ENCODE measurements around the gene RXFP4. TPM values are rescaled to one million over a fixed set of nuclear protein-coding genes. Genes with fewer than 3 reads are reported as not detected.

The RXFP4 gene
- total and polyA plus RNA-seq, 4 donors = not detected

DNA sequence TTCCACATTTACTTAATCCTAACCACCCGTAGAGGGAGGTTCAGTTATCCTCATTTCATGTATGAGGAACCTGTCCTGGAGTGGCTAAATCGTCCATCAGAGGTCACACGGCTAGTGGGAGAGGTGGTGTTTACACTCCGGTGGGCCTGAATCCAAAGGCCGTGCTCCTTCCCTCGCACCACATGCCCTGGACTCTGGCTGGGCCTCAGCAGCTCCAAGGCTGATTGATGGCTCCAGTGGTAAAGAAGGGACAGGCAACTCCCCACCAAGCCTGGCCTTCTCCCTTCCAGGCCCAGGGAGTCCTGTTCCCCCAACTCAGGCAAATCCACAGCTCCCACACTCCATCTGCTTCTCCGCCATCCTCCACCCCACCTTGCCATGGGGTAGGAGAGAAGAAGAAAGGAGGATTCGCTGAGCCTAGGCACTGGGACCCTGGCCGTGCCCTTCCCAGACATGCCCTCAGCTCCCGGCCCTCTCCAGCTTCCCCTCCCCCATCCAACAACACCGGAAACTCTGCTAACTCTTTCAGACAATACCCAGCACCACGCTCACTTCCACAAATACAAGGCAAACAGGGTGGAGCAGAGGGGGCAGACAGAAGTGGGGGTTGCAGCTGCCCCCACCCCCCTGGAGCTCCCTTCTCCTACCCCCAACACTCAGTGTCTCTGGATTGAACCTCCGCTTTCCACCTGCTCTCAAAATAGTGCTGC is 26.1 kb downstream of the RXFP4 start:
- TF ChIP-seq, protein P1, sequence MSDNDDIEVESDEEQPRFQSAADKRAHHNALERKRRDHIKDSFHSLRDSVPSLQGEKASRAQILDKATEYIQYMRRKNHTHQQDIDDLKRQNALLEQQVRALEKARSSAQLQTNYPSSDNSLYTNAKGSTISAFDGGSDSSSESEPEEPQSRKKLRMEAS (IDR thresholded peaks at IDR 0.05) = peak; percentile 29
- TF ChIP-seq HNF4A (conservative IDR thresholded peaks at IDR 0.05) (peak; percentile 42 to 70), NR2F2 (IDR thresholded peaks at IDR 0.05) (peak; percentile 34), FOXA2 (IDR thresholded peaks at IDR 0.05) (no peak), RXRA (IDR thresholded peaks at IDR 0.05) (peak; percentile 15 to 23)
- peak overlapping the region; percentile 6 to 23 for H3K9ac ChIP-seq (ENCODE audit: low read depth in 1 of 2, low read length in 2 of 2)
- H3K9me3 ChIP-seq (ENCODE audit: control insufficient read depth in 4 of 4, low read length in 3 of 4) = no peaks in the 10 kb centered on the region
- peak overlapping the region; percentile 29 to 60 for H3K27ac ChIP-seq (ENCODE audit: low read depth in 1 of 2, low read length in 2 of 2)
- 42% methylated on average over 13 of the region's 13 CpGs for WGBS
- H3K4me3 ChIP-seq (ENCODE audit: low read depth in 1 of 3, low read length in 3 of 3) = no peak overlapping the region
- H3K36me3 ChIP-seq (ENCODE audit: control insufficient read depth in 4 of 4, insufficient read depth in 3 of 4, low read depth in 1 of 4, low read length in 3 of 4) = peaks cover 2 to 7% (median 3%) of the 10 kb centered on the region in 4 donors
- DNase-seq (ENCODE audit: low spot score) = no peak
- peaks cover 7 to 39% (median 19%) of the 10 kb centered on the region in 4 donors for H3K4me1 ChIP-seq (ENCODE audit: control insufficient read depth in 4 of 4, insufficient read depth in 4 of 4, low read length in 3 of 4)
- no peaks in the 10 kb centered on the region for H3K27me3 ChIP-seq (ENCODE audit: control insufficient read depth in 4 of 4, insufficient read depth in 4 of 4, low read length in 3 of 4)

DNA sequence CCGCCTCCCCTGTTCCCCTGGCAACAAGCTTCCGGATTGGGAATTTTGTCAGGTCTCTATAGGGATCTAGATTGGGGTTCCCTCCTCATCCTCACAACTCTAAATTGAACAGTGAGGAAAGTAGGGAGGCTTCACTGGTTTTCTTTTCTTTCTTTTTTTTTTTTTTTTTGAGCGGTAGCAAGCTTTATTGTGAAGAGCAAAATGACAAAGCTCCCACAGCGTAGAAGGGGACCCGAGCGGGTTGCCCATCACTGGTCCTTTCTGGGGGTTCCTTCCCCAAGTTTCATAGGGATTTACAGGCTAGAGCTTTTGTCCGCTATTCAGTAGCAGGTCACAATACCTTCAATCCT is 26.6 kb downstream of the RXFP4 start:
- Histone ChIP-seq H3K36me3 (ENCODE audit: control insufficient read depth in 4 of 4, insufficient read depth in 3 of 4, low read depth in 1 of 4, low read length in 3 of 4) (peaks cover 2 to 4% (median 2%) of the 10 kb centered on the region in 4 donors), H3K4me3 (ENCODE audit: low read depth in 1 of 3, low read length in 3 of 3) (no peak overlapping the region)
- WGBS = 84% methylated on average over 7 of the region's 7 CpGs

DNA sequence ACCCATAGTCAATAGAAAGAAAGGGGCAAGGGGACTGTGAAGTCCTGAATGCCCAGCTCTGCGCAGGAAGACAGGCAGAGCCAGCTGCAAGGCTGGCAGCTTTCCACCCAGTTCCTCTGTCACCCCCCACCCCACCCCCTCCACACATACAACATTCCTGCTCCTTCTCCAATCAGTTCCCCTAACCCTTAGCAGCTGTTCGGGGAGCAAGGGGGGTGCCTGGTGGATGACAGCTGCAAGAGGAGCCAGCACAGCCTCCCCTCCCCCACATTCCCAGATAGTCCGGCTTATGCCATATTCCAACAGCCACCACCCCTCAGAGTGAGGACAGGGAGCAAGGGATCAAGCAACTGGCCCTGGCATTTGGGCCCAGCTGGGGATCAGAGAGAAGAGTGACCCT is 27.2 kb downstream of the RXFP4 start:
- Histone ChIP-seq H3K4me3 (ENCODE audit: low read depth in 1 of 3, low read length in 3 of 3) (no peak overlapping the region), H3K9me3 (ENCODE audit: control insufficient read depth in 4 of 4, low read length in 3 of 4) (no peaks in the 10 kb centered on the region), H3K36me3 (ENCODE audit: control insufficient read depth in 4 of 4, insufficient read depth in 3 of 4, low read depth in 1 of 4, low read length in 3 of 4) (peaks cover 2 to 4% (median 2%) of the 10 kb centered on the region in 4 donors), H3K27me3 (ENCODE audit: control insufficient read depth in 4 of 4, insufficient read depth in 4 of 4, low read length in 3 of 4) (no peaks in the 10 kb centered on the region), H3K9ac (ENCODE audit: low read depth in 1 of 2, low read length in 2 of 2) (no peak overlapping the region), H3K27ac (ENCODE audit: low read depth in 1 of 2, low read length in 2 of 2) (peak overlapping the region; percentile 5 to 25), H3K4me1 (ENCODE audit: control insufficient read depth in 4 of 4, insufficient read depth in 4 of 4, low read length in 3 of 4) (peaks cover 7 to 39% (median 19%) of the 10 kb centered on the region in 4 donors)
- no peak for DNase-seq (ENCODE audit: low spot score)
- TF ChIP-seq, protein P2, sequence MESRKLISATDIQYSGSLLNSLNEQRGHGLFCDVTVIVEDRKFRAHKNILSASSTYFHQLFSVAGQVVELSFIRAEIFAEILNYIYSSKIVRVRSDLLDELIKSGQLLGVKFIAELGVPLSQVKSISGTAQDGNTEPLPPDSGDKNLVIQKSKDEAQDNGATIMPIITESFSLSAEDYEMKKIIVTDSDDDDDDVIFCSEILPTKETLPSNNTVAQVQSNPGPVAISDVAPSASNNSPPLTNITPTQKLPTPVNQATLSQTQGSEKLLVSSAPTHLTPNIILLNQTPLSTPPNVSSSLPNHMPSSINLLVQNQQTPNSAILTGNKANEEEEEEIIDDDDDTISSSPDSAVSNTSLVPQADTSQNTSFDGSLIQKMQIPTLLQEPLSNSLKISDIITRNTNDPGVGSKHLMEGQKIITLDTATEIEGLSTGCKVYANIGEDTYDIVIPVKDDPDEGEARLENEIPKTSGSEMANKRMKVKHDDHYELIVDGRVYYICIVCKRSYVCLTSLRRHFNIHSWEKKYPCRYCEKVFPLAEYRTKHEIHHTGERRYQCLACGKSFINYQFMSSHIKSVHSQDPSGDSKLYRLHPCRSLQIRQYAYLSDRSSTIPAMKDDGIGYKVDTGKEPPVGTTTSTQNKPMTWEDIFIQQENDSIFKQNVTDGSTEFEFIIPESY (IDR thresholded peaks at IDR 0.05) = no peak
- TF ChIP-seq YY1 (IDR thresholded peaks at IDR 0.05) (no peak), FOXA2 (IDR thresholded peaks at IDR 0.05) (no peak), FOXA1 (IDR thresholded peaks at IDR 0.05) (no peak), EGR1 (IDR thresholded peaks at IDR 0.05; ENCODE audit: low read depth in 2 of 2) (no peak), JUND (IDR thresholded peaks at IDR 0.05) (no peak), GABPA (IDR thresholded peaks at IDR 0.05 in 1 of 2, conservative IDR thresholded peaks at IDR 0.05 in 1 of 2) (no peak), TAF1 (conservative IDR thresholded peaks at IDR 0.05) (no peak), NR2F2 (IDR thresholded peaks at IDR 0.05) (no peak), SP1 (IDR thresholded peaks at IDR 0.05) (no peak)
- TF ChIP-seq, protein P3, sequence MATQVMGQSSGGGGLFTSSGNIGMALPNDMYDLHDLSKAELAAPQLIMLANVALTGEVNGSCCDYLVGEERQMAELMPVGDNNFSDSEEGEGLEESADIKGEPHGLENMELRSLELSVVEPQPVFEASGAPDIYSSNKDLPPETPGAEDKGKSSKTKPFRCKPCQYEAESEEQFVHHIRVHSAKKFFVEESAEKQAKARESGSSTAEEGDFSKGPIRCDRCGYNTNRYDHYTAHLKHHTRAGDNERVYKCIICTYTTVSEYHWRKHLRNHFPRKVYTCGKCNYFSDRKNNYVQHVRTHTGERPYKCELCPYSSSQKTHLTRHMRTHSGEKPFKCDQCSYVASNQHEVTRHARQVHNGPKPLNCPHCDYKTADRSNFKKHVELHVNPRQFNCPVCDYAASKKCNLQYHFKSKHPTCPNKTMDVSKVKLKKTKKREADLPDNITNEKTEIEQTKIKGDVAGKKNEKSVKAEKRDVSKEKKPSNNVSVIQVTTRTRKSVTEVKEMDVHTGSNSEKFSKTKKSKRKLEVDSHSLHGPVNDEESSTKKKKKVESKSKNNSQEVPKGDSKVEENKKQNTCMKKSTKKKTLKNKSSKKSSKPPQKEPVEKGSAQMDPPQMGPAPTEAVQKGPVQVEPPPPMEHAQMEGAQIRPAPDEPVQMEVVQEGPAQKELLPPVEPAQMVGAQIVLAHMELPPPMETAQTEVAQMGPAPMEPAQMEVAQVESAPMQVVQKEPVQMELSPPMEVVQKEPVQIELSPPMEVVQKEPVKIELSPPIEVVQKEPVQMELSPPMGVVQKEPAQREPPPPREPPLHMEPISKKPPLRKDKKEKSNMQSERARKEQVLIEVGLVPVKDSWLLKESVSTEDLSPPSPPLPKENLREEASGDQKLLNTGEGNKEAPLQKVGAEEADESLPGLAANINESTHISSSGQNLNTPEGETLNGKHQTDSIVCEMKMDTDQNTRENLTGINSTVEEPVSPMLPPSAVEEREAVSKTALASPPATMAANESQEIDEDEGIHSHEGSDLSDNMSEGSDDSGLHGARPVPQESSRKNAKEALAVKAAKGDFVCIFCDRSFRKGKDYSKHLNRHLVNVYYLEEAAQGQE (IDR thresholded peaks at IDR 0.05) = no peak
- TF ChIP-seq, protein P4, sequence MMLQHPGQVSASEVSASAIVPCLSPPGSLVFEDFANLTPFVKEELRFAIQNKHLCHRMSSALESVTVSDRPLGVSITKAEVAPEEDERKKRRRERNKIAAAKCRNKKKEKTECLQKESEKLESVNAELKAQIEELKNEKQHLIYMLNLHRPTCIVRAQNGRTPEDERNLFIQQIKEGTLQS (IDR thresholded peaks at IDR 0.05) = no peak
- TF ChIP-seq, protein P5, sequence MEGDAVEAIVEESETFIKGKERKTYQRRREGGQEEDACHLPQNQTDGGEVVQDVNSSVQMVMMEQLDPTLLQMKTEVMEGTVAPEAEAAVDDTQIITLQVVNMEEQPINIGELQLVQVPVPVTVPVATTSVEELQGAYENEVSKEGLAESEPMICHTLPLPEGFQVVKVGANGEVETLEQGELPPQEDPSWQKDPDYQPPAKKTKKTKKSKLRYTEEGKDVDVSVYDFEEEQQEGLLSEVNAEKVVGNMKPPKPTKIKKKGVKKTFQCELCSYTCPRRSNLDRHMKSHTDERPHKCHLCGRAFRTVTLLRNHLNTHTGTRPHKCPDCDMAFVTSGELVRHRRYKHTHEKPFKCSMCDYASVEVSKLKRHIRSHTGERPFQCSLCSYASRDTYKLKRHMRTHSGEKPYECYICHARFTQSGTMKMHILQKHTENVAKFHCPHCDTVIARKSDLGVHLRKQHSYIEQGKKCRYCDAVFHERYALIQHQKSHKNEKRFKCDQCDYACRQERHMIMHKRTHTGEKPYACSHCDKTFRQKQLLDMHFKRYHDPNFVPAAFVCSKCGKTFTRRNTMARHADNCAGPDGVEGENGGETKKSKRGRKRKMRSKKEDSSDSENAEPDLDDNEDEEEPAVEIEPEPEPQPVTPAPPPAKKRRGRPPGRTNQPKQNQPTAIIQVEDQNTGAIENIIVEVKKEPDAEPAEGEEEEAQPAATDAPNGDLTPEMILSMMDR (IDR thresholded peaks at IDR 0.05; ENCODE audit: low read depth, low read length, missing input control) = no peak
- WGBS = 77% methylated on average over 3 of the region's 3 CpGs

More for the DNA sequence above, 26.6 kb downstream of the RXFP4 start:
- Histone ChIP-seq H3K9me3 (ENCODE audit: control insufficient read depth in 4 of 4, low read length in 3 of 4) (no peaks in the 10 kb centered on the region), H3K27me3 (ENCODE audit: control insufficient read depth in 4 of 4, insufficient read depth in 4 of 4, low read length in 3 of 4) (no peaks in the 10 kb centered on the region), H3K9ac (ENCODE audit: low read depth in 1 of 2, low read length in 2 of 2) (peak overlapping the region in 1 of 2 donors; percentile 23), H3K27ac (ENCODE audit: low read depth in 1 of 2, low read length in 2 of 2) (peak overlapping the region; percentile 29 to 60), H3K4me1 (ENCODE audit: control insufficient read depth in 4 of 4, insufficient read depth in 4 of 4, low read length in 3 of 4) (peaks cover 7 to 39% (median 19%) of the 10 kb centered on the region in 4 donors)
- no peak for TF ChIP-seq RAD21 (IDR thresholded peaks at IDR 0.05)
- TF ChIP-seq FOXA2 (IDR thresholded peaks at IDR 0.05) = no peak
- no peak for DNase-seq (ENCODE audit: low spot score)

Data from liver (tissue), 9 donors.